Stimulated activated naive CD8-positive, alpha-beta T cell treated with anti-CD3 and anti-CD28 coated beads, Interleukin-15, Interleukin-2, amounts not matched to agents 100 ng/mL and 50 ng/mL, for 24 hours (primary cell): Measurements from ENCODE around the gene MEX3A.
"Not testable (repeated sequence)": the region's sequence is repeated elsewhere in the genome, so short reads cannot be mapped to it uniquely, and the experiment has no call there.

Source experiments
- H3K27ac Mint-ChIP-seq: one replicate; pipeline ENCODE4 v1.8.0; 2021; ENCODE audit warnings: mild to moderate bottlenecking, mixed read lengths
- H3K27me3 Mint-ChIP-seq: one replicate; pipeline ENCODE4 v1.8.0; 2021; ENCODE audit warnings: mixed read lengths
- H3K36me3 Mint-ChIP-seq: one replicate; pipeline ENCODE4 v1.8.0; 2021; ENCODE audit warnings: low read depth, mixed read lengths
- H3K4me1 Mint-ChIP-seq: one replicate; pipeline ENCODE4 v1.8.0; 2021; ENCODE audit warnings: low read depth, mixed read lengths
- H3K4me3 Mint-ChIP-seq: one replicate; pipeline ENCODE4 v1.8.0; 2021; ENCODE audit warnings: mild to moderate bottlenecking, mixed read lengths
- H3K9me3 Mint-ChIP-seq: one replicate; pipeline ENCODE4 v1.8.0; 2021; ENCODE audit warnings: mixed read lengths

Gene MEX3A

GRCh38 chr1:156081180-156081916 lies 917 bp downstream of the MEX3A start:
- H3K4me3 Mint-ChIP-seq, result peak overlapping the region; percentile 80
- peaks cover 40% of the 10 kb centered on the region for H3K27me3 Mint-ChIP-seq
- H3K9me3 Mint-ChIP-seq, result no peaks in the 10 kb centered on the region
- H3K27ac Mint-ChIP-seq, result no peak overlapping the region
- H3K4me1 Mint-ChIP-seq, result peaks cover 9% of the 10 kb centered on the region
- no peaks in the 10 kb centered on the region for H3K36me3 Mint-ChIP-seq

DNA sequence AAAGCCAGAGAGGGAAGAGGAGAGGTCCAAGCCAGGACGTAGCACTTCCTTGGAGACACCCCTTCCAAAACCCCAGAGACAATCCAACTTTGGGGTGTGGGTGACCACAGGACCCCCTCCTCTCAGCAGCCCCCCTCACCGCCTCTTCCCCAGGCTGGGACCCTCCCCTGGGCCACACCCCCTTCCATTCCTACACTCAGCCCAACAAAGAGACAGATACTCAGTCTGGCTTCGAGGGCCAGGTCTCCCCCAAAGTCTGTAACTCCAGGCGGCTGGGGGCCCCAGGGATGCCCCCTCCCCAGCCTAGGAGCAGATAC lies 1.4 kb downstream of the MEX3A start:
- H3K4me1 Mint-ChIP-seq, result peaks cover 9% of the 10 kb centered on the region
- no peaks in the 10 kb centered on the region for H3K36me3 Mint-ChIP-seq
- peak overlapping the region; percentile 56 for H3K4me3 Mint-ChIP-seq
- no peaks in the 10 kb centered on the region for H3K9me3 Mint-ChIP-seq
- no peak overlapping the region for H3K27ac Mint-ChIP-seq
- H3K27me3 Mint-ChIP-seq, result peaks cover 36% of the 10 kb centered on the region

GRCh38 chr1:156080241-156080862 lies 1.9 kb downstream of the MEX3A start:
- peaks cover 33% of the 10 kb centered on the region for H3K27me3 Mint-ChIP-seq
- no peaks in the 10 kb centered on the region for H3K9me3 Mint-ChIP-seq
- no peaks in the 10 kb centered on the region for H3K36me3 Mint-ChIP-seq
- peaks cover 9% of the 10 kb centered on the region for H3K4me1 Mint-ChIP-seq
- no peak overlapping the region for H3K27ac Mint-ChIP-seq
- H3K4me3 Mint-ChIP-seq, result no peak overlapping the region

DNA sequence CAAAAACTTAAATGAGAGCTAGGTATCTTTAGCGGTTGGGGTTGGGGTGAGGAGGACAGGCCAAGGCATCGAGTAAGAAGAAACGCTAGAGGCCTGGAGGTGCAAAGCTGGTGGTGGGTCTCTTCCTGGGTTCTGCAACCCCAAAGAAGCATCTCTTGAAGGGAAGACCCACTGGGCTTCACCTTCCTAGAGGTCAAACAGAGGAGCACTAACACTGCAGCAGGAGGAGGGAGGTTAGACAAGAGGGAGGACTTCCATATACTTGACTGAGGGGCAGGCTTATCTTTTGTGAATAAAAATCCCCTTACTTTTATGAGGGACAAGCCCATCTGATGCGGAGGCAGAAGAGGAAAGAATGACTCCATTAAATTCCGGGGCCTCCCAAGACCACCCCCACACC lies 2.5 kb downstream of the MEX3A start:
- no peak overlapping the region for H3K27ac Mint-ChIP-seq
- H3K27me3 Mint-ChIP-seq, result peaks cover 27% of the 10 kb centered on the region
- peaks cover 9% of the 10 kb centered on the region for H3K4me1 Mint-ChIP-seq
- no peaks in the 10 kb centered on the region for H3K36me3 Mint-ChIP-seq
- H3K9me3 Mint-ChIP-seq, result no peaks in the 10 kb centered on the region
- no peak overlapping the region for H3K4me3 Mint-ChIP-seq

- peaks cover 9% of the 10 kb centered on the region for H3K4me1 Mint-ChIP-seq
Observed at GRCh38 chr1:156078728-156079127, 3.5 kb downstream of the MEX3A start.

DNA sequence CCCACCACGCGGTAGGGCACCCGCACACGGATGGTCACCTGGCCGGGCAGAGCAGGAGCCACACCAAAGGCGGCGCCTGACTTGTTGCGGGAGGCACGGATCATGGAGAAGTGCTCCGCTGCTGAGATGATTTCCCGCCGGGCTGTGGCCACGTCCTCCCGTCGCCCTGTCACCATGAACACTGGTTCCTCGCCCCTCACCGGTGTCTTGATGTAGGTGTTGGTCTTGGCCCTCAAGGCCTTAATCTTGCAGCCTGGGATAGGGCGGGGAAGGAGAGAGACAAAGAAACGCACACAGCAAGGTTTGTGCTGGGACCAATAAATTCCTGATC lies 4.9 kb downstream of the MEX3A start:
- no peaks in the 10 kb centered on the region for H3K4me1 Mint-ChIP-seq
- no peak overlapping the region for H3K27ac Mint-ChIP-seq
- peaks cover 8% of the 10 kb centered on the region for H3K27me3 Mint-ChIP-seq
- H3K9me3 Mint-ChIP-seq, result no peaks in the 10 kb centered on the region
- no peak overlapping the region for H3K4me3 Mint-ChIP-seq
- no peaks in the 10 kb centered on the region for H3K36me3 Mint-ChIP-seq

More at GRCh38 chr1:156078728-156079127, 3.5 kb downstream of the MEX3A start:
- H3K4me3 Mint-ChIP-seq, result no peak overlapping the region
- H3K9me3 Mint-ChIP-seq, result no peaks in the 10 kb centered on the region
- H3K27me3 Mint-ChIP-seq, result peaks cover 17% of the 10 kb centered on the region
- H3K27ac Mint-ChIP-seq, result no peak overlapping the region
- H3K36me3 Mint-ChIP-seq, result no peaks in the 10 kb centered on the region

DNA sequence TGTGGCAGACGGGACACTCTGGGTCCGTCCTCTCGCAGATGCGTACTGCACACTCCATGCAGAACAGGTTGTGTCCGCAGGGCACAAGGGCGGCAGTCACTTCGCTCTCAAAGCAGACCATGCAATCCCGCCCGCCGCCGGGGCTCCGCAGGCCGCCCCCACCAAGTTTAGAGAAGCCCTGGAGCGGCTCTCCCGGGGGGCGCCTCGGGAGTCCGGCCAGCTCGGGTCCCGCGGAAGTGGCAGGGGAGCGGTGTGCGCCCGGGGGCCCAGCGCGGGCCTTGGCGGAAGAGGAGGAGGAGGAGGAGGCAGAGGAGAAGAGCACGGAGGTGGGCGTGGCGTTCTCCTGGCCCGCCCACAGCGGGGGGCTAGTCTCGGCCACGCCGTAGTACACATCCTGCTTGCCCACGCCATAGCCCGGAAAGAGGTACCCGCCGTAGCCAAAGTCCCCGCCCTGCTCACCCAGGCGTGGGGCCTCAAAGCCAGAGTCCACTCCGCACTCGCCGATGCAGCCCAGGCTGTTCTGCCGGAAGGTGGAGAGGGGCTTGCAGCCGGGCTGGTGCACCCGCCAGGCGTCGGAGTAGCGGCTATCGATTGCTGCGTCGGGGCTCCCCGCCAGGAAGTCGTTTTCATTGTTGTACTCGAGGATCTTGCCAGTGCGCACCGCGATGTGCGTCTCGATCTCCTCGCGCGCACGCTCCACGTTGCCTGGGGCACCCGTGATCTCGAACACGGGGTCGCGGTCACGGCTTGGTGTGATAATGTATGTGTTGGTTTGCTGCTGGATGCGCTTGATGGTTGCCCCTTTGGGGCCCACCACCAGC lies 5.4 kb downstream of the MEX3A start:
- H3K4me1 Mint-ChIP-seq, result no peaks in the 10 kb centered on the region
- peaks cover 8% of the 10 kb centered on the region for H3K27me3 Mint-ChIP-seq
- H3K4me3 Mint-ChIP-seq, result peak overlapping the region; percentile 52
- no peak overlapping the region for H3K27ac Mint-ChIP-seq
- H3K9me3 Mint-ChIP-seq, result no peaks in the 10 kb centered on the region
- H3K36me3 Mint-ChIP-seq, result no peaks in the 10 kb centered on the region

GRCh38 chr1:156075775-156076204 lies 6.5 kb downstream of the MEX3A start:
- no peak overlapping the region for H3K27ac Mint-ChIP-seq

DNA sequence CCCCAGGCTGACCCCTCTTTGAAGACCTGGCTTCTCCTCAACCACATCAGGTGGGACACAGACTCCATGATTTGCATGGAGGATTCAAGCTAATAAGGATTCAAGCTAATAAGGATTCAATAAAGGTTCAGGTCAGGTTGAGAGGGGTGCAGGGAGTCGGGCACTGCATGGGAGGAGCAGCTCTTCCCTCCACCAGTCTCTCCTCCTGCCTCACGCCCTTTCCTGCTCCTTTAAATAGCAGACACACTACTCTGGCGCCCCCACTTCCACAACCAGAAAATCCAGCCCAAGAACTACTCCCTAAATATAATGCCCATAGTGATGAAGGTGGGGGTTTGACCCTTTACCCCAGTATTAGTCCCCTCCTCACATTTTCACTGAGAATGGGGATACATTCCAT lies 7.1 kb downstream of the MEX3A start:
- H3K4me3 Mint-ChIP-seq, result no peak overlapping the region
- no peaks in the 10 kb centered on the region for H3K9me3 Mint-ChIP-seq
- H3K27me3 Mint-ChIP-seq, result peaks cover 8% of the 10 kb centered on the region
- no peaks in the 10 kb centered on the region for H3K36me3 Mint-ChIP-seq
- no peak overlapping the region for H3K27ac Mint-ChIP-seq
- no peaks in the 10 kb centered on the region for H3K4me1 Mint-ChIP-seq

More at GRCh38 chr1:156075775-156076204, 6.5 kb downstream of the MEX3A start:
- Mint-ChIP-seq H3K4me3 (no peak overlapping the region), H3K27me3 (peaks cover 8% of the 10 kb centered on the region), H3K4me1 (no peaks in the 10 kb centered on the region), H3K9me3 (no peaks in the 10 kb centered on the region), H3K36me3 (no peaks in the 10 kb centered on the region)

DNA sequence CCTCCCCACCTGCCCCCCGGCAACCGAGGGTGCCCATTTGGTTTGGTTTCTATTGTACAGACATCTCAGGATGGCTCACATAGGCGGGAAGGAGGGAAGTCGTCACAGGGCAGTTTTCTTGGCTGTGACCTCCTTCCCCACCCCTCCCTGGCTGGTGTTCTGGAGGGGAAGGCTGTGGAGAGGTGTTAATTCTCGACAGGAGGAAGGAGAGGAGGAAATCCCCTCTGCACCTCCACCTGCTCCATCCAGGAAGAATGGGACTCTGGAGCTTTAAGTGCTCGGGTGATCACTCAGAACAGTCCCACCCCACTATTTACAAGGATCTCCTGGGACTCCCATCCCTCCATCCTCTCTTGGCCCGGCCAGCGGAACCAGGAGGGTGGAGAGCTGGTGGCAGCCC lies 7.6 kb downstream of the MEX3A start:
- no peak overlapping the region for H3K4me3 Mint-ChIP-seq
- H3K27ac Mint-ChIP-seq, result no peak overlapping the region
- H3K36me3 Mint-ChIP-seq, result no peaks in the 10 kb centered on the region
- H3K9me3 Mint-ChIP-seq, result no peaks in the 10 kb centered on the region
- peaks cover 5% of the 10 kb centered on the region for H3K27me3 Mint-ChIP-seq
- no peaks in the 10 kb centered on the region for H3K4me1 Mint-ChIP-seq

DNA sequence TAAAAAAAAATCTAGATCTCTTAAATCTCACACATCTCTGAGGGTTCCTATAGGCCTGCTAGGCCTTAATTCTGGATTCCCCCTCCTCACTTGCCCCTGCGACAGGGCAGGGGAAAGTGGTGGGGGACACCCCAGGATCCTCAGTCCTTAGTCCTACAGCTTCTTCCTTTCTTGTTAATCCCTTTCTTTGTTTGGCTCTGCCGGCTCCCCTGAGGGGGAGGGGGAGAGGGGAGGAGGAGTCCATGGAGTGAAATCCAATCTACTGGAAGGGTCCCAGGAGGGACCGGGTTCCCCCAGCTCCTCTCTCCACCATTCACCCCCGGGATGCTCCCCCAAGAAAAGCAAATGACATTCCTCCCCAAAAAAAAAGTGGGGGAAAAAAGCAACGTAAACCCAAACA lies 8.5 kb downstream of the MEX3A start:
- Mint-ChIP-seq H3K4me3 (no peak overlapping the region), H3K9me3 (no peaks in the 10 kb centered on the region), H3K36me3 (no peaks in the 10 kb centered on the region), H3K27me3 (peaks cover 2% of the 10 kb centered on the region), H3K4me1 (no peaks in the 10 kb centered on the region), H3K27ac (no peak overlapping the region)

GRCh38 chr1:156073110-156073687 lies 9.1 kb downstream of the MEX3A start:
- Mint-ChIP-seq H3K27ac (no peak overlapping the region), H3K27me3 (no peaks in the 10 kb centered on the region), H3K4me3 (no peak overlapping the region)

DNA sequence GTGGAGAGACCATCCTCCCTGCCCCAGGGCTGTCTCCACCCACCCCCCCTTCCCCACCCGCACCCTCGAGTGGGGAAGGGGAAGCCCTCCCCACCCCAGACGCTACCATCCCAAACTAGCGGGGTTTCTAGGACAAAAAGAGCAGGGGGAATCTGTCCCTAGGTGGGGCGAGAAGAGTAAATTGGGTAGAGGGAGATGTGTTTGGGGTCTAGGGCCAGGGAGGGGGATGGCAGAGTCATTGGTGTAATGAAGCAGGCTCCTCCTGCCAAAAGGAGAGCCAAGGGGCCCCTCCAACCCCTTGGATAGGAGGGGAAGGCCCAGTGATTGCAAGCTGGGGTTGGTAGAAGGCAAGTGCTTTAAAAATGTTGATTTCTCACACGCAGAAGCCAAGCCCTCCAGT lies 10.0 kb downstream of the MEX3A start:
- Mint-ChIP-seq H3K27ac (no peak overlapping the region), H3K36me3 (no peaks in the 10 kb centered on the region), H3K9me3 (no peaks in the 10 kb centered on the region), H3K27me3 (no peaks in the 10 kb centered on the region), H3K4me1 (no peaks in the 10 kb centered on the region), H3K4me3 (no peak overlapping the region)

More at GRCh38 chr1:156073110-156073687, 9.1 kb downstream of the MEX3A start:
- H3K9me3 Mint-ChIP-seq, result no peaks in the 10 kb centered on the region
- H3K36me3 Mint-ChIP-seq, result no peaks in the 10 kb centered on the region
- H3K4me1 Mint-ChIP-seq, result no peaks in the 10 kb centered on the region

- H3K4me3 Mint-ChIP-seq, H3K9me3 Mint-ChIP-seq, H3K27ac Mint-ChIP-seq, H3K36me3 Mint-ChIP-seq, H3K4me1 Mint-ChIP-seq, H3K27me3 Mint-ChIP-seq: not testable (repeated sequence)
Observed at GRCh38 chr1:156071332-156071816, 10.9 kb downstream of the MEX3A start.

- no peaks in the 10 kb centered on the region for H3K27me3 Mint-ChIP-seq
- no peaks in the 10 kb centered on the region for H3K36me3 Mint-ChIP-seq
- no peak overlapping the region for H3K4me3 Mint-ChIP-seq
- H3K27ac Mint-ChIP-seq, result no peak overlapping the region
- no peaks in the 10 kb centered on the region for H3K9me3 Mint-ChIP-seq
- peaks cover 5% of the 10 kb centered on the region for H3K4me1 Mint-ChIP-seq
Observed at GRCh38 chr1:156070548-156070947, 11.7 kb downstream of the MEX3A start.
